ENCODE measurements around the gene MRTO4.

MRTO4 gene

GRCh38 chr1:19309123-19309813 lies 57.7 kb downstream of the MRTO4 start:
- TF ChIP-seq CTCF (IDR thresholded peaks at IDR 0.05; ENCODE audit: low read depth, low read length): no peak
- H3K4me3 ChIP-seq (replicated peaks in 1 of 2; ENCODE audit: low read depth in 2 of 2, low read length in 2 of 2): no peak overlapping the region
- peak; percentile 45 to 83 for DNase-seq (ENCODE audit: low read depth in 2 of 2)

Data from cardiac fibroblast (primary cell).